C4-2B (cell line): ENCODE measurements around the gene GAK.
"Not testable (repeated sequence)": the region's sequence is repeated elsewhere in the genome, so short reads cannot be mapped to it uniquely, and the experiment has no call there.

Experiments used
- ZFX ChIP-seq: fragments of 450-650 bp; IDR thresholded peaks from 2 replicates; pipeline ENCODE4 v1.6.1; 2017
- TF ChIP-seq, protein P1 (sequence below): fragments of 450-650 bp; conservative IDR thresholded peaks from 2 replicates; pipeline ENCODE4 v1.5.1; 2017; ENCODE audit warnings: mild to moderate bottlenecking

DNA sequence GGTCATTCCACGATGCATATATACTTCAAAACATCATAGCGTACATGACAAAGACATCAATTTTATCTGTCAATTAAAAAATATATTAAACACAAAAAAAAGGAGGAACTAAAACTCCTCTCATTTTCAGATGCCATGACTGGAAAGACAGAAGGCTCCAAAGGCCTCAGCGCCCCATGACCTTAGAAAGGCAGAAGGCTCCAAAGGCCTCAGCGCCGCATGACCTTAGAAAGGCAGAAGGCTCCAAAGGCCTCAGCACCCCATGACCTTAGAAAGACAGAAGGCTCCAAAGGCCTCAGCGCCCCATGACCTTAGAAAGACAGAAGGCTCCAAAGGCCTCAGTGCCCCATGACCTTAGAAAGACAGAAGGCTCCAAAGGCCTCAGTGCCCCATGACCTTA is 13.5 kb downstream of the GAK start:
- TF ChIP-seq, protein P1, sequence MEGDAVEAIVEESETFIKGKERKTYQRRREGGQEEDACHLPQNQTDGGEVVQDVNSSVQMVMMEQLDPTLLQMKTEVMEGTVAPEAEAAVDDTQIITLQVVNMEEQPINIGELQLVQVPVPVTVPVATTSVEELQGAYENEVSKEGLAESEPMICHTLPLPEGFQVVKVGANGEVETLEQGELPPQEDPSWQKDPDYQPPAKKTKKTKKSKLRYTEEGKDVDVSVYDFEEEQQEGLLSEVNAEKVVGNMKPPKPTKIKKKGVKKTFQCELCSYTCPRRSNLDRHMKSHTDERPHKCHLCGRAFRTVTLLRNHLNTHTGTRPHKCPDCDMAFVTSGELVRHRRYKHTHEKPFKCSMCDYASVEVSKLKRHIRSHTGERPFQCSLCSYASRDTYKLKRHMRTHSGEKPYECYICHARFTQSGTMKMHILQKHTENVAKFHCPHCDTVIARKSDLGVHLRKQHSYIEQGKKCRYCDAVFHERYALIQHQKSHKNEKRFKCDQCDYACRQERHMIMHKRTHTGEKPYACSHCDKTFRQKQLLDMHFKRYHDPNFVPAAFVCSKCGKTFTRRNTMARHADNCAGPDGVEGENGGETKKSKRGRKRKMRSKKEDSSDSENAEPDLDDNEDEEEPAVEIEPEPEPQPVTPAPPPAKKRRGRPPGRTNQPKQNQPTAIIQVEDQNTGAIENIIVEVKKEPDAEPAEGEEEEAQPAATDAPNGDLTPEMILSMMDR: not testable (repeated sequence)
- not testable (repeated sequence) for TF ChIP-seq ZFX
